Measurements from ENCODE around the gene ADD2.

DNA sequence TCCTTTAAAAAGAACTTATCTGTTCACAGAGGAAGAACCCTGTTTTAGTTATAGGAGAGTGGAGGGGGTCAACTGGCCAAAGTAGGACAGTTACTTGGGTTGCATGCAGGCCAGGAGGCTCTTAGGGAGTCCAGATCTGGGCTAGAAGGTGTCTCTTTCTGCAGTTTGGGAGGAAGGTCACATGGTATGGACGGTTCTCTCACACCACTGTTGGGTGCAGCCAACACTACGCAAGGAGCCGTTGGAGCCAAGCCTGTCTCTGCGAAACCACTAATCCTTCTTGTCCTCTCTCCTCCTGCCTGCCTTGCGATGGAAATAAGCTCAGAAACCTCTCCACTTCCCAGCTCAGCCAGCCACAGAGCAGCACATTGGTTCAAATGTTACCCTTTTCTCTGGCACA is 108.4 kb downstream of the ADD2 start:
- TF ChIP-seq, protein P1, sequence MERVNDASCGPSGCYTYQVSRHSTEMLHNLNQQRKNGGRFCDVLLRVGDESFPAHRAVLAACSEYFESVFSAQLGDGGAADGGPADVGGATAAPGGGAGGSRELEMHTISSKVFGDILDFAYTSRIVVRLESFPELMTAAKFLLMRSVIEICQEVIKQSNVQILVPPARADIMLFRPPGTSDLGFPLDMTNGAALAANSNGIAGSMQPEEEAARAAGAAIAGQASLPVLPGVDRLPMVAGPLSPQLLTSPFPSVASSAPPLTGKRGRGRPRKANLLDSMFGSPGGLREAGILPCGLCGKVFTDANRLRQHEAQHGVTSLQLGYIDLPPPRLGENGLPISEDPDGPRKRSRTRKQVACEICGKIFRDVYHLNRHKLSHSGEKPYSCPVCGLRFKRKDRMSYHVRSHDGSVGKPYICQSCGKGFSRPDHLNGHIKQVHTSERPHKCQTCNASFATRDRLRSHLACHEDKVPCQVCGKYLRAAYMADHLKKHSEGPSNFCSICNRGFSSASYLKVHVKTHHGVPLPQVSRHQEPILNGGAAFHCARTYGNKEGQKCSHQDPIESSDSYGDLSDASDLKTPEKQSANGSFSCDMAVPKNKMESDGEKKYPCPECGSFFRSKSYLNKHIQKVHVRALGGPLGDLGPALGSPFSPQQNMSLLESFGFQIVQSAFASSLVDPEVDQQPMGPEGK (CRISPR knock-in tag; IDR thresholded peaks at IDR 0.05; ENCODE audit: borderline replicate concordance): no peak
- TF ChIP-seq, protein P2, sequence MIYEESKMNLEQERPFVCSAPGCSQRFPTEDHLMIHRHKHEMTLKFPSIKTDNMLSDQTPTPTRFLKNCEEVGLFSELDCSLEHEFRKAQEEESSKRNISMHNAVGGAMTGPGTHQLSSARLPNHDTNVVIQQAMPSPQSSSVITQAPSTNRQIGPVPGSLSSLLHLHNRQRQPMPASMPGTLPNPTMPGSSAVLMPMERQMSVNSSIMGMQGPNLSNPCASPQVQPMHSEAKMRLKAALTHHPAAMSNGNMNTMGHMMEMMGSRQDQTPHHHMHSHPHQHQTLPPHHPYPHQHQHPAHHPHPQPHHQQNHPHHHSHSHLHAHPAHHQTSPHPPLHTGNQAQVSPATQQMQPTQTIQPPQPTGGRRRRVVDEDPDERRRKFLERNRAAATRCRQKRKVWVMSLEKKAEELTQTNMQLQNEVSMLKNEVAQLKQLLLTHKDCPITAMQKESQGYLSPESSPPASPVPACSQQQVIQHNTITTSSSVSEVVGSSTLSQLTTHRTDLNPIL (CRISPR knock-in tag; IDR thresholded peaks at IDR 0.05; ENCODE audit: low read depth): no peak
- TF ChIP-seq CSDC2 (CRISPR knock-in tag; IDR thresholded peaks at IDR 0.05) (no peak), ZC3H10 (CRISPR knock-in tag; IDR thresholded peaks at IDR 0.05) (no peak), TOX (CRISPR knock-in tag; IDR thresholded peaks at IDR 0.05; ENCODE audit: borderline replicate concordance) (no peak)

All from SK-N-SH treated with all-trans-retinoic acid at 6 μM for 48 hours (cell line).